HG02610 (cell line): Measurements from ENCODE around the gene ENDOG.
A peak's percentile ranks its signal among the peaks of the same experiment; 100 is the strongest.

Experiments used
- ATAC-seq: cut with Tn5 transposase; IDR thresholded peaks from one replicate; pipeline ENCODE4 v1.9.1; 2021; ENCODE audit warnings: mild to moderate bottlenecking, moderate library complexity; ENCODE audit not compliant: unreplicated experiment

The ENDOG gene

GRCh38 chr9:128798896-128799295 lies 19.4 kb upstream of the ENDOG start:
- ATAC-seq: no peak

DNA sequence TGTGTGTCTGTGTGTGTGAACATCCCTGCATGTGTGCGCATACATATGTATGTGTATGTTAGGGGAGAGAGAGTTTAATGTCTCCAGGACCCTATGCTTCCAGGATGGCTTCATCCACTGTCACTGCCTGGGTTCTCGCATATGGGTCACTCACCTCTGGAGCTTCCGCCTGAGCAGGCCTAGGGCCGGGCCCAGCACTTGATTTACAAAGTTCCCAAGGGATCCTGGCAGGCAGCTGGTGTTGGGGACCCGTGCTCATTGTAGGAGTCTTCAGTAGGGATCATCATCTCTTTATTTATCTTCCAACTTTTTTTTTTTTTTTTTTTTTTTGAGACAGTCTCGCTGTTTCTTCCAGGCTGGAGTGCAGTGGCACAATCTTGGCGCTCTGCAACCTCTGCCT lies 18.2 kb upstream of the ENDOG start:
- ATAC-seq: no peak

GRCh38 chr9:128802482-128802881 lies 15.8 kb upstream of the ENDOG start:
- ATAC-seq: no peak

GRCh38 chr9:128805661-128806060 lies 12.6 kb upstream of the ENDOG start:
- no peak for ATAC-seq

- ATAC-seq: no peak
These were observed 10.5 kb upstream of the ENDOG start for GRCh38 chr9:128807827-128808226.

DNA sequence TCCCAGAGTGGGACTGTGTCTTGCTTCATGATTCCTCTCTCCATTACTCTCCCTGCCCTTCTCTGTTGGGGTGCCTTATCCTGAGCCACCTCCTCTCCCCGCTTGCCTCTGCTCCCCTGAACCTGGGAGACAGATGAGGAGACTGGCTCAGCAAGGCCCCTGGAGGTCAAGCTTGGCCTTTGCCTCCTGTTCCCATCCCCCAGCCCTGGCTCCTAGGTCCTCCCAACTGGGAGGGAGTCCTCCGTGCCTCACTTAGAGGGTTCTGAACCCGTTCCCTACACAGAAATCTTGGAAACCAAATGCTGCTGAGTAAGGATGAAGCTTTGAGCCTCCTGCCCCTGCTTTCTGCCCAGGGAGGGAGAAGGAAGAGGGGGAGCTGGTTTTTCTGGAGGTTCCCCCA lies 9.8 kb upstream of the ENDOG start:
- no peak for ATAC-seq

DNA sequence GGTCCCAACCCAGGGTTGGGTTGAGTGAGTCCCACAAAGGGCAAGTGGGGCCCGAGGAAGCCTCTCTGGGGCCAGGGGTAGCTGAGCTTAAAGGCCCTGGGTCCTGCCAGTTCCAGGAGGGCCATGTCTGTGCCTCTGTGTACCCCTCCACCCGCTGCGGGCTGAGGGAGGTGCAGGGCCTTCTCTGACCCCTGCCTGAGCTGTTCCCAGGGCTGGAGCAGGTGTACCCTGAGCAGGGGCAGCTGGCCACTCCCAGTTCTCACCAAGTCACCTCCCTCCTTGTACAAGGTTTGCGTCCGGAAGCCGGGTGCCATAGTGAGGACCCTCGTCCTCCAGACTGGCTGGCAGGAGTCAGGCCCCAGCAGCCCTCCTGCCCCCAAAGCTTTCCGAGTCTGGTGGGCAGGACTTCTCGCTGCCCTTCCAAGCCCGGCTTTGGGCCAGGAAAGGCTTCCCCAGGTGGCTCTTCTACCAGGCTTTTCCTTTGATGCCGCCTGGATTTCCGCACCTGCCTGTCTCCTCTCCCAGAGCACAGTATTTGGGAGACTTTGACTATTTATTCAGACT lies 9.2 kb upstream of the ENDOG start:
- no peak for ATAC-seq

GRCh38 chr9:128809831-128810230 lies 8.5 kb upstream of the ENDOG start:
- no peak for ATAC-seq

DNA sequence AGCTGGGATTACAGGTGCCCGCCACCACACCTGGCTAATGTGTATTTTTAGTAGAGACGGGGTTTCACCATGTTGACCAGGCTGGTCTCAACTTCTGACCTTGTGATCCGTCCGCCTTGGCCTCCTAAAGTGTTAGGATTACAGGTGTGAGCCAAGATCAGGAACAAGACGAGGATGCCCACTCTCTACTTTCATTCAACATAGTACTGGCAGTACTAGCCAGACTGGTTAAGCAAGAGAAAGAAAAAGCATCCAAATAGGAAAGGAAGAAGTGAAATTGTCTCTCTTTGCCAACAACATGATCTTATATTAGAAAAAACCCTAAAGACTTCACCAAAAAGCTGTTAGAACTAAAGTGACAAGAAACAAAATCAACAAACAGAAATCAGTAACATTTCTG lies 7.4 kb upstream of the ENDOG start:
- ATAC-seq: no peak

DNA sequence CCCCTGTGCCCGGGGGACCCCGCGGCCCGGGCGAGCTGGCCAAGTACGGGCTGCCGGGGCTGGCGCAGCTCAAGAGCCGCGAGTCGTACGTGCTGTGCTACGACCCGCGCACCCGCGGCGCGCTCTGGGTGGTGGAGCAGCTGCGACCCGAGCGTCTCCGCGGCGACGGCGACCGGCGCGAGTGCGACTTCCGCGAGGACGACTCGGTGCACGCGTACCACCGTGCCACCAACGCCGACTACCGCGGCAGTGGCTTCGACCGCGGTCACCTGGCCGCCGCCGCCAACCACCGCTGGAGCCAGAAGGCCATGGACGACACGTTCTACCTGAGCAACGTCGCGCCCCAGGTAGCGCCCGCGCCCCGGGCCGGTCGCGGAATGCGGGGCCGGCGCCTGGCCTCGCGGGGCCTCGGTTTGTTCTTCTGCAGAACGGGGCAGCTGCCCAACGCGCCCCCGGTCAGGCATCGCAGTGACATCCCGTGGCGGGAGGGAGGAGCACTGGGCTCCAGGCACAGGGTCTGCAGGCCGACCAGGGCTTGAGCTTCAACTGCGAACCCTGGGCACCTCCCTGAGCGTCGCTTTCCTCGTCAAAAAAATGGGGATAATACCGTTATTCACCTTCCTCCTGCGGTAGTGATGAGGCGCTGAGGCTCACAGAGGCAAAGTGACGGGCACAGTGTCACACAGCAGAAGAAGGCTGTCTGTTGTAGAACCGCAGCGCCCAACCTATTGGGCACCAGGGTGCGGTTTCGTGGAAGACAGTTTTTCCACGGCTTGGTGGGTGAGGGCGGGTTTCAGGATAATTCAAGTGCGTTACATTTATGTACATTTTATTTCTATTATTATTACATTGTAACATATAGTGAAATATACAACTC lies 777 bp downstream of the ENDOG start:
- ATAC-seq: peak; percentile 17

DNA sequence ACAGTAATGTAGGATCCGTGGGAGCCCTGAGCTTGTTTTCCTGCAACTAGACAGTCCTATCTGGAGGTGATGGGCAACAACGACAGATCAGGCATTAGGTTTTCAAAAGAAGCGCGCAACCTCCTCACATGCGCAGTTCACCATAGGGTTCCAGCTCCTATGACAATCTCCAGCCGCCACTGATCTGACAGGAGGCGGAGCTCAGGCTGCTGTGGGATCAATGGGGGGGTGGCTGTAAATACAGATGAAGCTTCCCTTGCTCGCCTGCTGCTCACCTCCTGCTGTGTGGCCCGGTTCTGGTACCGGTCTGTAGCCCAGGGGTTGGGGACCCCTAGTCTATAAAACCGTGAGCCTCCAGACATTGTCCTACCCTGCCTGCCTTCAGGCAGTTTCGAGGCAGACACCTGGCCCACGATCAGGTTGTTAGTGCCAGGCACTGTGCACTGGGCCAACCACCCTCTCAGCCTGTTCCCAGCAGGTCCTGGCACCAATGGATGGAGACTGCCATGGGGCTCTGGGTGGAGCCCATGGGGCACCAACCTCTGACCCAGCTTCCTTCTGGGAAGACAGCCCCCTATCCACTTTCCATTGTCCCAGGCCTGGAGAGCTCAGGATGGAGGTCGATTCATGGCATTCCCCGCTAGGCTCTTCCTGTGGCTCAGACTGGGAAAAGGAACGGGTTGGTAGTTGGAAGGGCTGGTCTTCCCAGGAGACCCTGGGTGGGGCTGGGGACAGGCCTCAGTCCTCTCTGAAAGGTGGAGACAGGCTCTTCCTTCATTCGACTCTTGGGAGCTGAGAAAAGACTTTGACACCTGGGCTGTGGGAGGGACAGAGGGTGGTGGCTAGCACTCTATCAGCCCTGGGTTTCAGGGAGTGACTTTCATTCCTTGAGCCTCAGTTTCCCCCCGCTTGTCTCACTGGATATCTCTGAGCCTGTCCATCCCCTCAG lies 1.7 kb downstream of the ENDOG start:
- no peak for ATAC-seq

GRCh38 chr9:128820665-128821583 lies 2.6 kb downstream of the ENDOG start:
- no peak for ATAC-seq

GRCh38 chr9:128821584-128822406 lies 3.5 kb downstream of the ENDOG start:
- ATAC-seq: no peak

- no peak for ATAC-seq
These were observed 4.2 kb downstream of the ENDOG start for GRCh38 chr9:128822407-128823042.

- no peak for ATAC-seq
These were observed 5.1 kb downstream of the ENDOG start for GRCh38 chr9:128823362-128823902.

DNA sequence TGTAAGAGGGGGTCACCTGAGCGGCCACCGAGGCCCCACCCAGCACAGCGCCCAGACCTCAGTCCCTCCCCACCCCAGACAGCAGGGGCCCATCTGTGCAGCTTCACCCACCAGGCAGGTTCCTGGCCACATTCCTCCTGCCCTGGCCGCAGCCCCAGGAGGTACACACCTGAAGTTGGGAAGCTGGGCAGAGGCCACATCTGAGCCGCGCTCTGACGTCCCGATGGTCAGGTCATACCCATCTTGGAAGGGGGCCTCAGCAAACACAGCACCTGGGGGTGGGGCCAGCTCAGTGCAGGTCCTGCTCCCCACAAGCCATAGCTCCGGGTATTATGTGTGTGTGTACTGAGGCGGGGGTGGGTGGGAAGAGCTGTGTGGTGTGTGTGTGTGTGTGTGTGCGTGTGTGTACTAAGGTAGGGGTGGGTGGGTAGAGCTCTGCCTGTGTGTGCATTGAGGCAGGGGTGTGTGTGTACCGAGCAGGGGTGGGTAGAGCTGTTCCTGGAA lies 5.7 kb downstream of the ENDOG start:
- ATAC-seq: no peak

DNA sequence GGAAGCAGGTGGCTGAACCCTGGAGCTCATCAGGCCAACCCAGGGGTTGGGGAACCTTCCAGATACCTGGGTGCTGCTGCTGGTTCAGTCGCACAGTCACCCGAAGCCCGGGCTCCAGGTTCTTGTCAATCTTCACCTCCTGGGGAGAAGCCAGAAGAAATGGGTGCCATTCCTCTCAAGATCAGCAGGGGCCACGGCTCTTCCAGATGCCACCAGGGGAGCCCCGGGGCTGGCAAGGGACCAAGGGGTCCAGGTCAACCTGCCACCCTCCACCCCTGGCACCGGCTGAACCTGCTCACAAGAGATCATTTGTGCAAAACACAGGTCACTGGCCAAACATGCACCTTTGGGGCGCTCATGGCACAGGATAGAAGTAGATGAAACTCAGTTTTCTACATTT lies 6.6 kb downstream of the ENDOG start:
- no peak for ATAC-seq

GRCh38 chr9:128825923-128826700 lies 7.8 kb downstream of the ENDOG start:
- no peak for ATAC-seq
